IPS-11a (cell line): ENCODE measurements around the gene HS3ST4.

Experiments used
- H3K4me3 ChIP-seq: one replicate; pipeline ENCODE4 v1.5.1; 2013; ENCODE audit warnings: low read depth, low read length, control low read depth

Gene HS3ST4

DNA sequence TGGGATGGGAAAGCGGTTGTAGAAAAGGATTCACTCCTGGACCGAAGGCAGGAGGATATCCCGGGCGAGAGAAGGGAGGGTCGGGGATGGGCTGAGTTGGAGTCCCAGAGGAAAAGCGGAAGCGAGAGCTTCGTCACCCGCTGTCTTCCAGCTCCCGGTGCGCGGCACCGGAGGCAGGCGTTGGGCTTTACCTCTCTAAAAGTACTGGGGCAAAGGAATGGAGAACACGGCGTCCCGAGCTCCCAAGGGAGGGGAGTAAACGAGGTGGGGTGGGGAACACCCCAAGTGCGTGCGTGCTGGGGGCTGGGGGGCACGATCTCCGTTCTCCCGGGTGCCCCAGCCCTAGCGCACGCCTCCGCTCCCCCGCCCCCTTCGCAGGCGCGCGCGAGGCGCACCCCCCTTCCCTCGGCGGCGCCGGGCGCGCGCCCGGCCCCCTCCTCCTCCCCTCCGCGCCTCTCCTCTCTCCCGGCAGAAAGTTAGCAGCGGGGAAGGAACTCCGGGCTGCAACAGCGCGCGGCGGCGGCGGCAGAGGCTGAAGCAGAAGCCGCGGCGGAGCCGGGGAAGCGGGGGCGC lies at the start of gene HS3ST4:
HS3ST4 (plus strand) TSS at position 441 of the 573 bp plus-strand sequence.
- peak within 1 kb of the TSS; percentile 66 for H3K4me3 ChIP-seq

- H3K4me3 ChIP-seq = no peak overlapping the region
Measured at GRCh38 chr16:25643633-25644032, 48.1 kb upstream of the HS3ST4 start.

GRCh38 chr16:25656639-25657038 lies 35.1 kb upstream of the HS3ST4 start:
- H3K4me3 ChIP-seq = no peak overlapping the region

- H3K4me3 ChIP-seq = no peak overlapping the region
Measured at GRCh38 chr16:25676820-25677219, 14.9 kb upstream of the HS3ST4 start.

DNA sequence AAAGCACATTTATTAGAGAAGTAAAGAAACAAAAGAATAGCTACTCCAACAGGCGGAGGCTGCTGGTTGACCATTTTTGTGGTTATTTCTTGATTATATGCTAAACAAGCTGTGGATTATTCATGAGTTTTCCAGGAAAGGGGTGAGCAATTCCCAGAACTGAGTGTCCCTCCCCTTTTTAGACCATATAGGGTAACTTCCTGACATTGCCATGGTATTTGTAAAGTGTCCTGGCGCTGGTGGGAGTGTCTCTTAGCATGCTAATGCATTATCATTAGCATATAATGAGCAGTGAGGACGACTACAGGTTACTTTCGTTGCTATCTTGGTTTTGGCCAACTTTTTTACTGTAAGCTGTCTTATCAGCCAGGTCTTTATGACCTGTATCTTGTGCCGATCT lies 12.2 kb upstream of the HS3ST4 start:
- no peak overlapping the region for H3K4me3 ChIP-seq

DNA sequence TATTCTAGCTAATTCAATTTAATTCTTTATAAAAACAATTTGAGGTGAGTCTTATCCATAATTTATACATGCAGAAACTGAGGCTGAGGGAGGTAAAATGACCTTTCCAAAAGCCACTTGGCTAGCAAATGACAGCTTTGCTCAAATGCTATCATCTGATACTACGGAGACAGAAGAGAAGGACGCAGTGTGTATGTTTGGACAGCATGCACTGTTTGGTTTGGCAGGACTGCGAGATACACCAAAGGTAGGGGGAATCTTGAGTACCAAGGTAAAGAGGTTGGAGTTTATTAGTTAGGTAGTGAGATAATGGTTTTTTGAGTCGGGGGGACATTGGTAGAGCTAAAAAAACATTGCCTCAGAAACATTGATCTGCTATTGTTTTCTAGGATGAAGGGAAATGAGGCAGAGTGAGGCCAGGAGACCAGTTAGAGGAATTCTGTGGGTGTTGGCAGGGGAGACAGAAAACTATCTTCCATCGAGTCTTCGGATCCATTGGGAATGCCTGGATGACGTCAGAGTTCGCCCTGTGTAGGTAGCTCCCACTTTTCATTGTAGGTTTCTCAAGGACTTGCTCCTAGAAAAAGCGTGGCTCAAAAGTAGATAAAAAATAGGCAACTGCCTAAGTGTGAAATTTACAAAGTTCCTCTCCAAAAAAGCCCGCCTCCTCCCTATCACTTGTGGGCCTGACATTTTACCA lies 2.5 kb upstream of the HS3ST4 start:
- H3K4me3 ChIP-seq = no peak overlapping the region

DNA sequence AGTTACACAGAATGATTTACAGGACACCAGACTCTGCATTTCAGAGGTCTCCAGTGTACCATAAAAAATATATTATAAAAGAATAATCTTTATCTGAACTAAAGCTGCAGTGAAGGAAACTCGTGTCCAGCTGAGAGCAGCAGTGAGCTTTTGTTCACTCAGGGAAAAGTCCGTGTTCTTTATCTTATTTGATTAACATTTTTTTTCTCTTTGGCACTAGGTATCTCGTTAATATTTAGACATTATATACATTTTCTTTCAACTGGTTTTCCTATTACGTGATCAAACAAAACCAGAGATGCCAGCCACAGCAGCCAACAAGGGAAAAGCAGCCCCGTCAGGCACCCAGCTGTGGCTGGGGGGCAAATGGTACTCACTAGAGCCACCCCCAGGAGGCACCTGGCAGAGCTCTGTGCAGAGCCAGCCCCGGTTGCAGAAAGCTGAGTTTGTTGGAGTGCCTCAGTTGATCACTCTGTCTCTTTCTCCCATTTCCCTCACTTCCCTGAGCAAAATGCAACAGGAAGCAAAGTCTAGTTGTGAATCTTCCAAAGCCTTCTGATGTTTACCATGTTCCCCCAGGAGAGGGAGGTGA lies 1.1 kb upstream of the HS3ST4 start:
- peak overlapping the region; percentile 66 for H3K4me3 ChIP-seq

GRCh38 chr16:25692351-25692741 lies 587 bp downstream of the HS3ST4 start:
- H3K4me3 ChIP-seq = peak overlapping the region; percentile 56

DNA sequence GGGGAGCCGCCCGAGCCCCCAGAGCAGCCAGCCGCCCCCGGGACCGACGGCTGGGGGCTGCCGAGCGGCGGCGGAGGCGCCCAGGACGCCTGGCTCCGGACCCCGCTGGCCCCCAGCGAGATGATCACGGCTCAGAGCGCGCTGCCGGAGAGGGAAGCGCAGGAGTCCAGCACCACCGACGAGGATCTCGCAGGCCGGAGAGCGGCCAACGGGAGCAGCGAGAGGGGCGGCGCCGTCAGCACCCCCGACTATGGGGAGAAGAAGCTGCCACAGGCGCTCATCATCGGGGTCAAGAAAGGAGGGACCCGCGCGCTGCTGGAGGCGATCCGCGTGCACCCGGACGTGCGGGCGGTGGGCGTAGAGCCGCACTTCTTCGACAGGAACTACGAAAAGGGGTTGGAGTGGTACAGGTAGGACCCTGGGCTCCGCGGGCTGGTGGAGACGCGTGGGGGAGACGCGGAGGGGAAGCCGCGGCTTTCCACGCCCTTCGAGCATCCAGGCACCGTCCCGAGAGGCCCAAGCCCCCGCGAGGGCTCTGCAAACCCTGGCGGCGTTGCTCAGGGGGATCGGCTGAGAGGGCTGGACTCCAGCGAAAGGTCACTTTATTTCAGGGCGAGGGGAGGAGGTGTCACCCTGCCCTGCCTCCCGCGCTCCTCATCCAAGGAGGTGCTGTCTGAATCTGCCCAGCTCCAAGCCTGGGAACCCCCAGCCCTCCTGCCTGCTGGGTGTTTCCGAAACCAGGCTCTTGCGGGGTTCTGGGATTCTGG lies 1.2 kb downstream of the HS3ST4 start:
- peak overlapping the region; percentile 56 for H3K4me3 ChIP-seq

GRCh38 chr16:25693631-25694030 lies 1.9 kb downstream of the HS3ST4 start:
- peak overlapping the region; percentile 56 for H3K4me3 ChIP-seq

DNA sequence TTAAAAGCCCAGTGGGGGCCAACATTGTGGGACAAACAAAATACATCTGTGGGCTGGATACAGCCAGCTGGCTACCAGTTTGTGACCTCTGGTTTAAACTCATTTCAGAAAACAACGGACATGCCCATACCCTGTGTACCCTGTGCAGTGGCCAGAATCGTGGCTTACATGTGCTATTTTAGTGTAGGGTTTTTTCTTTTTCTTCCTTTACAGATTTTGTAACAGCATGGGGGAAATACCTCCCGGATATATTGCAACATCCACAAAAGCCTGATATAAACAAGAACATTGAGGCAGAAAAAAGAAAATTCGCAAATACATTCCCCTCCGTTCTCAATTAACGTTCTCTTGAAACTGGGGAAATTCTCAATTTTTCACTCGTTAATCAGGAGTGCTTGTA lies 7.3 kb downstream of the HS3ST4 start:
- no peak overlapping the region for H3K4me3 ChIP-seq

DNA sequence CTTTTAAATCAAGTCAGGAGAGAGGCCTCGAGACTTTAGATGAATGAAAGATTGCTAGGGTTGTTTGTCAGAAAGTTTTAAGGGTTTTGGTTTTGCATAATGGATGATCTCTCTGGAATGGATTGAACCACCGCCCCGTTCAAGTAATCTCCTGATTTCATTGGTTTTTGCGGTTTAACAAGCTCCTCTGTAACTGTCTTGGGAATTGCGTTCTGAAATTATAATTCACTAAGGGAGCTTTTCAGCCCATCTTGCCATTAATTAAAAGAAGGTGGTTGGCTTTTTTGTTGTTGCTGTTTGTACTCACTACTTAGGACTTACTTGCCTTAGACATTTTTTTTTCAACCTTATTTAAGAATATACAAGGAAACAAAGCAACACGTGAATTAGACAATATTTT lies 8.8 kb downstream of the HS3ST4 start:
- H3K4me3 ChIP-seq = no peak overlapping the region

DNA sequence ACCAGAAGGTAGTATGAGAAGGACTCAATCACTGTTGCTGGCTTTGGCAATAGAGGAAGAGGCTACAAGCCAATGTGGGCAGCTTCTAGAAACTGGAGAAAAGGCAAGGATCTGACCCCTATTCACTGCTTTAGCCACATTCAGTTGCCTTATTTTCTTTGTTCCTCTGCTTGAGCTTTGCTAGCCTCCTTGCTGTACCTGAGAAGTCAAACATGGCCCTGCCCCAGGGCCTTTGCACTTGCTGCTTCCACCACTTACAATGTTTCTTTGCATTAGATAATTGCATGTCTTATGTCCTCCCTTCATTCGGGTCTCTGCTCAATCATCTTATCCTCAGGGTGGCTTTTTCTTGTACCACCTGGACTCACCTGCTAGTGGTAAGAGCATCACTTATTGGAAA lies 15.8 kb downstream of the HS3ST4 start:
- H3K4me3 ChIP-seq = no peak overlapping the region

GRCh38 chr16:25707982-25708583 lies 16.3 kb downstream of the HS3ST4 start:
- no peak overlapping the region for H3K4me3 ChIP-seq

DNA sequence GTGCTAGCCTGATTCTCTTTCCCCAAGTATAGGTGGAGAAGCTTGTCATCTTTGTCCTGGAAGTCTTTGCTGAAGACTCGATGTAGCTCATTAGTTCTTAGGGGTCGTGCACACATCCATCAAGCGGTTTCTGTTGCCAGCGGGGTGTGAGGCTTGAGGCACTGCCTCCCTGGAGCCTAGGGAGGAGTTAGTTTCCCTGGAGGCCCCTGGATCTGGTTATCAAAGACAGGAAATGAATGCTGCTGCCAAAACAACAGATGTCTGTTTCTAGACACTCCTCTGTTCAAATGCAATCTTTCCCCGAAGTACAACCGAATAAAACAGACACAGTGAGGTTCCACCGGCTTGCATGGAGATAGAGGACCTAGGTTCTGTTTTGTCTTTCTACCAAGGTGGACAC lies 17.5 kb downstream of the HS3ST4 start:
- no peak overlapping the region for H3K4me3 ChIP-seq

DNA sequence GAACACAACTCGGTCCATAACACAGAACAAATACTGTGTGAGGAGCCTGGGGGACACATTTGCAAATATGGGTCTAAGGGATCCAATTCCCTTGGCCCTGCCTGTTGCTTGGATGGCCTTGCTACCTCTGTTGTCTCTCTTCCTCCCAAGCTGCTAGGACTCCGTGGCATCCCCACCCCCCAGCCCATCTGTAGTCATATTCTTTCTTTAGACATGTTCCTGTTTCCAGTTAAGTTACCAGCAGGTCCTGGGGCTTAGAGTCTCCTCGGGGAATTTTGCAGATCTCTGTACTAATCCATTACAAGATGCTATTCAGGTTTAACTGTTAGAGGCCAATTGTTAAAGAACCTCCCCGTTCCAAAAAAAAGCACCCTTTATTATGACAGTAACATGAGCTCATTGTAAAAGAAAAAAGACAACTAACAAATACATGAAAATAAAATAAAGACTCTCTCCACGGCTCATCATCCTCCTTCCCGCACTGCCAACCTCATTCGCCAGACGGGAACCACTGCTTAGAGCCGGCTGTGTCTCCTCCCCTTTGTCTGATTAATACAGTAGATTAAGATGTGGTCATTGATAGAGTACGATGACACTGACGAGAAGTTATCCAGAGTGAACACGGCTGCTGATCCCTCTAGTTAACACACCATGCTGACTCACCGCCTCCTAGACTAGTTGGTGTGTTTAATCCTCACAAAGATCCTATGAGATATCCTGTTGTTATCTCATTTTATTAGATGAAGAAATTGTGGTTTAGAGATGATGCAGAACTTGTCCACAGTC lies 22.2 kb downstream of the HS3ST4 start:
- H3K4me3 ChIP-seq = no peak overlapping the region

GRCh38 chr16:25716186-25716585 lies 24.4 kb downstream of the HS3ST4 start:
- no peak overlapping the region for H3K4me3 ChIP-seq

DNA sequence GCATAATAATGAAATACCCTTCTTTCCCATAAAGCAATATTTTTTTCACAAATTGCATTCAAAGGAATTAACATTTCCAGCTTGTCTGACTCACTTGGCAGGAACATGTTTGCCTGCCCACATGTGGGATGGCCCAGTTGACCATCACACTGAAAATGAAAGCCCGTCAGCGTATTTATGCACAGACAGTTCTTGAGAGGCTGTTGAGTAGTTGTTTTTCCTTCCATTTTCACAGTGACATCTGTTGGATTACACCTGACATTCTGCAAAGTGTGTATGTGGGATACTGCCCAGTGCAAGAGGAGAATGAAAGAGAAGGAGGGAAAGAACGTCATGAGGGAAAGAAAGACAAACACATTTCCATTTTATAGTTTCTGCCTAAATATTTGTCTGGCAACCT lies 29.7 kb downstream of the HS3ST4 start:
- no peak overlapping the region for H3K4me3 ChIP-seq

GRCh38 chr16:25726430-25727098 lies 34.8 kb downstream of the HS3ST4 start:
- H3K4me3 ChIP-seq = no peak overlapping the region
